HPDE6-E6E7 (cell line): Measurements from ENCODE around the gene HPSE2.
"Not testable (repeated sequence)": the region's sequence is repeated elsewhere in the genome, so short reads cannot be mapped to it uniquely, and the experiment has no call there.

Experiments used
- DNase-seq: peaks from one replicate; pipeline ENCODE4 v3.0.0; 2011; ENCODE audit warnings: missing footprints; ENCODE audit errors: extremely low spot score

Gene HPSE2

GRCh38 chr10:99005254-99005653 lies 230.4 kb downstream of the HPSE2 start:
- DNase-seq = no peak

DNA sequence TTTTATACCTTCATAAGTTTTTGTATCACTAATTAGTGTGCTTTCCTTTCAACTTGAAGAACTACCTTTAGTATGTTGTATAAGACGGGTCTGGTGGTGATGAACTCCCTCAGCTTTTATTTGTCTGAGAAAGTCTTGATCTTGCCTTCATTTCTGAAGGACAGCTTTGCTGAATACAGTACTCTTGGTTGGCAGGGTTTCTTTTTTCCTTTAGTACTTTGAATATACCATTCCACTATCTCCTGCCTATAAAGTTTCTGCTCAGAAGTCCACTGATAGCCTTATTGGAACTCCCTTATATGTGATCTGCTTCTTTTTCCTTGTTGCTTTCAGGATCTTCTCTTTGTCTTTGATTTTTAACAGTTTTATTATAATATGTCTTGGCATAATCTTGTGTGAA lies 230.9 kb downstream of the HPSE2 start:
- DNase-seq = no peak

- no peak for DNase-seq
Measured at GRCh38 chr10:99002392-99002791, 233.3 kb downstream of the HPSE2 start.

GRCh38 chr10:98997596-98997995 lies 238.1 kb downstream of the HPSE2 start:
- DNase-seq = no peak

DNA sequence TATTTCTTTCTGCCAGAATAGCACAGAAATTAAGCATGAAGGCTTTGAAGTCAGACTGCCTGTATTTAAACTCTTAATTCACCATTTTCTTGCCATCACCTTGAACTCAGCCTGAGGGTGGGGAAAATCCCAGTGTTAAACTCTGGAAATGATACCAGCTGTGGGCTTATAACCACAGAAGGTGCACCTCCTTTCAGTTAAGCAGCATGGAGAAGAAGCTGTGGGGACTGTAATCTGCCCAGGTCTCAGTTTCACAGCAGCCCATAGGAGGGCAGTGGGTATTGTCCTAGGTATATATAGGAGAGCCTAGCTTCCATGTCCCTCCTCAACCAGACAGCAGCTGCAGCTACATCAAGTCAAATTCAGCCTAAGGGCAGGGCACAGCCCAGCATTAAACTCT lies 241.6 kb downstream of the HPSE2 start:
- DNase-seq = no peak

GRCh38 chr10:98983751-98984150 lies 251.9 kb downstream of the HPSE2 start:
- DNase-seq = not testable (repeated sequence)

DNA sequence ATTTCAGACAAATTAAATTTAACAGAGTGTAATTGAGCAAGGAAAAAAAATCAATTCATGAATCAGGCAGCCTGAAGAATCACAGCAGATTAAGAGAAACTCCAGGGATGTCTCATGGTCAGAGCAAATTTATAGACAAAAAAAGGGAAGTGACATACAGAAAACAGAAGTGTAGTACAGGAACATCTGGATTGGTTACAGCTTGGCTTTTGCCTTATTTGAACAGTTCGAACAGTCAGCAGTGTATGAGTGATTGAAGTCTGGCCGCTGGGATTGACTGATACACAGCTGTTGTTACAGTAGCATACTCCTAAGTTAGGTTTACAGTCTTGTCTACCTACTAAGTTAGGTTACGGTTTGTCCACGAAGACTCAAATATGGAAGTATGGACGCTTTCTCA lies 255.3 kb downstream of the HPSE2 start:
- DNase-seq = no peak

- DNase-seq = no peak
Measured at GRCh38 chr10:98971464-98971863, 264.2 kb downstream of the HPSE2 start.

DNA sequence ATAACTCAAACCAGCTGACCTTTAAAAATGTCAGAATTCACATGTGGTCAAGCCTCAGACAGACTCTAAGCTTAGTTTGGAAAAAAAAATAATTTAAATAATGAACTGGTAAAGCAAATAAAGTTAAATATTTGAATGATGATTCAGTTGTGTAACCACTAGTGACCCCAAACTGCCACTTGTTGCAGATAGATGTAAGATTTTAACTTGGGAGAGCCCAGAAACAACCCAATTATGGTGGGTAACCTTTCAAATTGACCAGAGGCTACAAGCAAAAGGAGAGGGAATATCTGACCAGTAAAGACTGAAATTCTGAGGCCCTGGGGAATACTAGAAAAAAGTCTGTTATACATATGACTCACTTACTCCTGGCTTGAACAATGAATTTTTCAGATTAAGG lies 268.1 kb downstream of the HPSE2 start:
- DNase-seq = no peak

DNA sequence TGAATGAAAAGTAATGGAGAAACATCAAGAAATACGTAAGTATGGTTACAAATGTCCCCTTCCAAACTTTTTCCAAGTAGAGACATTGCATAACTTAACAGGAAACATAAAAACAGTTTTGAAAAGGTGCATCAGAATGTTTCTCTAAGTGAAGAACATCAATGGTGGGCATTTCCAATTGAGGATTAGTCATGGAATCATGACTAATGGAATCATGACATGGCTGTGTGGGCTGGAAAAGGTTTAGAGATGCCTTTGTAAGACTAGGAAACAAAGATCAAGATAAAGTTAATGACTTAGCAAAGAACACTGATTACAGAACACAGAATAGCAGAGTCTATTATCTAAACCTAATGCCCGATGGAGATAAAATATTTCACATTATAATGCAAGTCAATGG lies 272.0 kb downstream of the HPSE2 start:
- DNase-seq = no peak

GRCh38 chr10:98959379-98959778 lies 276.3 kb downstream of the HPSE2 start:
- DNase-seq = no peak

DNA sequence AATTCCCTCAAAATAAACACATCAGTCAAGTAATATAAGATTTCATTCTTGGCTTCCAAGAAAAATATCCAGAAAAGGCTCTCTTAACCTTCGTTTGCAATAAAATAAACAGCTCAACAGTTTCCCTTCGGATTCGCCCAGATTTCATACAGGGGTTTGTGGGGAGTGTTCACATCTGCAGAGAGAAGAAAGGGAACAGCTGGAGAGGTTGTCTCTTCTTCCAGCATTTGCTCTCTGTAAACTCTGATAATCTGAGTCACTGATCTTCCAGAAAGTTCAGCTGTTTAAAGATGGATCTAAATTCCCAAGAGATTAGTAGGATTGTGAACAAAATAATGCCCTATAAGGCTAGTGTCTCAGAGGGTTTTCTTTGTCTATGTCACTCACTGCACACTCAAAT lies 277.9 kb downstream of the HPSE2 start:
- DNase-seq = no peak

DNA sequence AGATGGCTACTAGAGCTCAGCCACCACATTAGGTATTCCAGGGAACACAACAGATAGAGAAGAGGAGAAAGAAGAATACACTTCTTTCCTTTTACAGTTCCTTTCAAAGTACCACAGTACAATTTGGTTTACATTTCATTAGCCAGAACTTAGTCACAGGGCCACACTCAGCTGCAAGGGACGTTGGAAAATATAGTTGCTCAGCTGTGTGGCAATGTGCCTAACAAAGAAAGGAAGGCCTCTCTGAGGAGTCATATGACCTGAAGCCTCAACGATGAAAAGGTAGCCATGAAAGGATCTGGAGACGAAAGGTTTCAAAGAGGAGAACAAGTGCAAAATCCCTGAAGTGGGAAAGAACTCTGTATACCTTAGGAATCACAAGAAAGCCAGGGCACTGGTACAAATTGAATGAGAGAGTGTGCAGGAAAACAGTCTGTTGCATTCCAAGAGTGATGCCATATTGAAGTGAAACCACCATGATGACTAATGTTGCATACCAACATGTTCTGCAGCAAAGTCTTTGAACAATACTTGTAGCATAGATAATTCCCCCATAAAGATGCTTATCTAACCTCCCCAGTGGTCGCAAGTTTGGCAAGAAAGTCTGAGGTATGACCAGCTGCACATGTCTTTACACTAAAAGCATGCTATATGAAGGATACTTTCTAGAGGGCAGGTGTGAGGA lies 278.9 kb downstream of the HPSE2 start:
- DNase-seq = no peak

- DNase-seq = no peak
Measured at GRCh38 chr10:98953251-98953650, 282.4 kb downstream of the HPSE2 start.

GRCh38 chr10:98951269-98952000 lies 284.2 kb downstream of the HPSE2 start:
- no peak for DNase-seq

GRCh38 chr10:98950106-98950505 lies 285.5 kb downstream of the HPSE2 start:
- no peak for DNase-seq

- no peak for DNase-seq
Measured at GRCh38 chr10:98949306-98949705, 286.3 kb downstream of the HPSE2 start.

DNA sequence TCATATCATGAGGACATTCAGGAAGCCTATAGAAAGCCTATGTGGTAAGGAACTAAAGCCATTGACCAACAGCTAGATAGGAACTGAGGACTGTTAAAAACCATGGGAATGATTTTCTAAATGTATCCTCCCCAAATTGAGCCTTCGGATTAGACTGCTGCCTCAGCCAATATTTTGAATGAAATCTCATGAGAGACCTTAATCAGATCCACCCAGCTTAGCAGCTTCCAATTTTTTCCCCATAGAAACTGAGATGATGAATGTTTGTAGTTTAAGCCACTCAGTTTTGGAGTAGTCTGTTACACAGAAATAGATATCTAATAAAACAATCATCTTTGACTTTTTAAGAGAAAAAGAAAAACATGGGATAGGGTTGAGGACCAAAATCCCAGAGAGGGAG lies 292.0 kb downstream of the HPSE2 start:
- no peak for DNase-seq

DNA sequence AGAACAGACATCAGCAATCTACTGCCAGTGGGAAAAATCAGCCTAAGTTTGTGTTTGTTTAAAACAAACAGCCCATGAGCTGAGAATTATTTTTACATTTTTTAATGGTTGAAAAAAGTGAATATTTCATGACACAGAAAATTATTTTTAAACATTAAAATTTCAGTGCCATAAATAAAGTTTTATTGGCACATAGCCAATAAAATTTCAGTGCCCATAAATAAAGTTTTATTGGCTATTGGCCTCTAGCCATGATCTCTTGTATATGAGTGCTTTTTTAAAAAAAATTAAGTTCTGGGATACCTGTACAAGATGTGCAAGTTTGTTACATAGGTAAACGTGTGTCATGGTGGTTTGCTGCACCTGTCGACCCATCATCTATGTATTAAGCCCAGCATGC lies 305.9 kb downstream of the HPSE2 start:
- DNase-seq = no peak

- DNase-seq = no peak
Measured at GRCh38 chr10:98925651-98926050, 310.0 kb downstream of the HPSE2 start.

DNA sequence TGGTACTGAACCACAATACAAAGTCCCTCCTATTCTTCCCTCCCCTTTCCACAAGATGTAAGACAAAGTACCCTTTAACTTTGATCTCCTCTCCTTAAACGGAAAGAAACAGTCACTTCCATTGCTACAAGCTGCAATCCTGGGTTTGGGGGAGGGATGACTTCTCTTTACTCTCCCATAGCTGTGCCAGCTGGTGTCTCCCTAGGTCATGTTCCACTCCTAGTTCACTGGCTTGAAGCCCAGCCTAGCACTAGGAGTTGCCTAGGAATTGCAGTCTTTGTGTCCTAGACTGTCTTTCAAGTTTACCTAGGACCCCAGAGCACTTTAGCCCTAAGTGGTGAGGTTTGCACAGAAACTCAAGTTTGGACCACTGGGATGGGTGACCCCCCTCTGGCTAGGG lies 311.1 kb downstream of the HPSE2 start:
- DNase-seq = no peak

DNA sequence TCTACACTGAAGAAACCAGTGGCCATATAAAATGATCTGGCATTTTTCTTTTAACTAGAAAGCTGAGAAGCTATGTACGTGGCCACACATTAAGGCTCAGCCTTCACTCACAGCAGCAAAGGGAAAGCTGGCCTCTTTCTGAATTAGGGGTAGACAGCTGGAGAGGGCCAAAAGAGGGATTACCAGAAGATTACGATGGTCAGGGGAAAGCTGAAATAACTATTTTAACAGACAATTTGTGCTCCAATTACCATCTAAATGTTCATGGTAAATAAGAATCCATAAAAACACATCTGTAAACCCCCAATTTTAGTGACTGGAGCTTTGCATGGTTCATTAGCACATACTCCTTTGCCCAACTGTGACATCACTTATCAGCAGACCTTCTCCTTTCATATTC lies 314.3 kb downstream of the HPSE2 start:
- no peak for DNase-seq

DNA sequence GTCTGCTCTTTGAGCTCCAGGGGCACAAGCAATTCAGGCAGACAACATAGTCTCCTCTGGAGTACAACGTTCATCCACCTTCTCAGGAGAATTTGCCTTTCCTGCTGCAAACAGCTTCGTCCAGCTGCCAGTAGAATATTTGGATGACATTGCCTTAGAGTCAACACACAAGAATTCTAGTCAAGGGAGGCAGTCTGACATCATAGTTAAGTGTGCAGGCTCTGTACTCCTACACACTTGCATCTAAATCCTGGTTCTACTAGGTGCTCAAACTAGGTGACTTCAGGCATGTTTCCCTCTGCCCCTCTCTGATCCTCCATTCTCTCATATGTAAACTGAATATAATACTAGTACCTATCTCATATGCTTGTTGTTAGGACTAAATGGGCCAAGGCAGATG lies 314.8 kb downstream of the HPSE2 start:
- no peak for DNase-seq

DNA sequence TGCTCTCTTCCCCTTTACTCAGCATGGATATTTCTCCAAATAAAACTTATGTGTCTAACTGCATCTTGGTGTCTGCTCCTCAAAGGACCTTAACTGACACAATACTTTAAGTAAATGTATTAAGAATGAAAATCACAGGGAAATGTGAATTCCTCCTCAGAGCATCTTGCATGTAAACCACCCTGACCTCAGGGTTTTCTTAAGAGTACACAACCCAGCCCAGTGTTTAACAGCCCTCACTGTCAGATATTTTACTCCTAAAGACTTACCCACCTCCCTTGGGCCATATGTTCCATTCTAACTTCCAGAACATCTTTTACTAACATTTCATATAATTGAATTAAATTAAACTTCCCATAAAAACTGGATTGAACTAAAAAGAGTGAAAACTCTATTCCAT lies 315.3 kb downstream of the HPSE2 start:
- no peak for DNase-seq
